Epithelial cell of proximal tubule (primary cell): ENCODE measurements around the gene TLR10. TPM values are rescaled to one million over a fixed set of nuclear protein-coding genes. Genes with fewer than 3 reads are reported as not detected.
"Not testable (repeated sequence)": the region's sequence is repeated elsewhere in the genome, so short reads cannot be mapped to it uniquely, and the experiment has no call there.

Experiments
- DNase-seq: peaks from one replicate; pipeline ENCODE4 v3.0.0-alpha.2; 2011; ENCODE audit warnings: low read depth
- H3K4me3 ChIP-seq: 2 replicates; pipeline ENCODE4 v1.5.1; 2011; ENCODE audit warnings: low read depth, mild to moderate bottlenecking, low read length
- total RNA-seq: library from RNA; depleted of rRNA; stranded (reverse); fragments of >200 nt; gene quantifications from 2 replicates; pipeline ENCODE4 v1.2.3, GENCODE V29; 2015
- TF ChIP-seq, protein P1 (sequence below): conservative IDR thresholded peaks from 2 replicates; pipeline ENCODE4 v1.5.1; 2012; ENCODE audit warnings: low read depth, mild to moderate bottlenecking, low read length

Gene TLR10
- total RNA-seq, 1 donor from 2014 or later = not detected

DNA sequence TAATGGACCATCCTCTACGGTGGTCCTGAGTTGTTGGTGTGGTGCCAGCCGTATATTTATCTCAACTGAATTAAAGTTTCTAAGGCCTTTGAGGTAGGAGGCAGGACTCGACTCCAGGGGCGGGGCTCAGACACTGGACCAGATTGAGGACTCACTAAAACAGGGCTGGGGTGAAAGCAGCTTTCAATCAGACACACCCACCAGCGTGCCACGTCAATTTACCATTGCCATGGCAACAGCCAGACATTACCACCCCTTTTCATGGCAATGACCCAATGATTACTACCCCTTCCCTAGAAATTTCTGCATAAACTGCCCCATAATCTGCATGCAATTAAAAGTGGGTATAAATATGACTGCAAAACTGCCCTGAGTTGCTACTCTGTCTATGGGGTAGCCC lies 28.5 kb upstream of the TLR10 start:
- no peak for DNase-seq
- no peak overlapping the region for H3K4me3 ChIP-seq
- TF ChIP-seq, protein P1, sequence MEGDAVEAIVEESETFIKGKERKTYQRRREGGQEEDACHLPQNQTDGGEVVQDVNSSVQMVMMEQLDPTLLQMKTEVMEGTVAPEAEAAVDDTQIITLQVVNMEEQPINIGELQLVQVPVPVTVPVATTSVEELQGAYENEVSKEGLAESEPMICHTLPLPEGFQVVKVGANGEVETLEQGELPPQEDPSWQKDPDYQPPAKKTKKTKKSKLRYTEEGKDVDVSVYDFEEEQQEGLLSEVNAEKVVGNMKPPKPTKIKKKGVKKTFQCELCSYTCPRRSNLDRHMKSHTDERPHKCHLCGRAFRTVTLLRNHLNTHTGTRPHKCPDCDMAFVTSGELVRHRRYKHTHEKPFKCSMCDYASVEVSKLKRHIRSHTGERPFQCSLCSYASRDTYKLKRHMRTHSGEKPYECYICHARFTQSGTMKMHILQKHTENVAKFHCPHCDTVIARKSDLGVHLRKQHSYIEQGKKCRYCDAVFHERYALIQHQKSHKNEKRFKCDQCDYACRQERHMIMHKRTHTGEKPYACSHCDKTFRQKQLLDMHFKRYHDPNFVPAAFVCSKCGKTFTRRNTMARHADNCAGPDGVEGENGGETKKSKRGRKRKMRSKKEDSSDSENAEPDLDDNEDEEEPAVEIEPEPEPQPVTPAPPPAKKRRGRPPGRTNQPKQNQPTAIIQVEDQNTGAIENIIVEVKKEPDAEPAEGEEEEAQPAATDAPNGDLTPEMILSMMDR = no peak

DNA sequence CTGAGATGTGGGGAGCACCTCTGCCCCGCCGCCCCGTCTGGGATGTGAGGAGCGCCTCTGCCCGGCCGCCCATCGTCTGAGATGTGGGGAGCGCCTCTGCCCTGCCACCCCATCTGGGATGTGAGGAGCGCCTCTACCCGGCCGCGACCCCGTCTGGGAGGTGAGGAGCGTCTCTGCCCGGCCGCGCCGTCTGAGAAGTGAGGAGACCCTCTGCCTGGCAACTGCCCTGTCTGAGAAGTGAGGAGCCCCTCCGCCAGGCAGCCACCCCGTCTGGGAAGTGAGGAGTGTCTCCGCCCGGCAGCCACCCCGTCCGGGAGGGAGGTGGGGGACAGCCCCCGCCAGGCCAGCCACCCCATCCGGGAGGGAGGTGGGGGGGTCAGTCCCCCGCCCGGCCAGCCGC lies 24.7 kb upstream of the TLR10 start:
- not testable (repeated sequence) for DNase-seq

GRCh38 chr4:38806251-38806650 lies 23.5 kb upstream of the TLR10 start:
- H3K4me3 ChIP-seq, DNase-seq: not testable (repeated sequence)

More for the DNA sequence above, 24.7 kb upstream of the TLR10 start:
- not testable (repeated sequence) for H3K4me3 ChIP-seq

- no peak for DNase-seq
Measured at GRCh38 chr4:38805530-38806145, 22.8 kb upstream of the TLR10 start.

GRCh38 chr4:38804654-38805295 lies 22.0 kb upstream of the TLR10 start, which contains the start of gene TLR1:
TLR1 (minus strand) TSS chr4:38804791; CDS start chr4:38798831, 5,960 bp downstream.
- peak within 1 kb of the TSS; percentile 26 for H3K4me3 ChIP-seq
- peak; percentile 50 for DNase-seq

More at GRCh38 chr4:38805530-38806145, 22.8 kb upstream of the TLR10 start:
- no peak overlapping the region for H3K4me3 ChIP-seq
- TF ChIP-seq, protein P1 = no peak

GRCh38 chr4:38803833-38804653 lies 21.3 kb upstream of the TLR10 start:
- DNase-seq = no peak
- peak overlapping the region; percentile 26 for H3K4me3 ChIP-seq
- TF ChIP-seq, protein P1 = no peak

More at GRCh38 chr4:38804654-38805295, 22.0 kb upstream of the TLR10 start, which contains the start of gene TLR1:
- TF ChIP-seq, protein P1 = peak; percentile 46

- DNase-seq = no peak
- TF ChIP-seq, protein P1 = no peak
- no peak overlapping the region for H3K4me3 ChIP-seq
Measured at GRCh38 chr4:38802561-38803355, 20.0 kb upstream of the TLR10 start.
